Measurements from ENCODE around the gene SMOC2. TPM values are rescaled to one million over a fixed set of nuclear protein-coding genes. Genes with fewer than 3 reads are reported as not detected.
A peak's percentile ranks its signal among the peaks of the same experiment; 100 is the strongest.

SMOC2 gene
- total and polyA plus RNA-seq, 12 donors, result 6.6 to 39.1 (median 17.6) TPM

GRCh38 chr6:168640768-168641167 lies 199.8 kb downstream of the SMOC2 start:
- H3K36me3 ChIP-seq, result no peaks in the 10 kb centered on the region
- intact Hi-C loops (cut with DNase I), result no loop called here
- H3K4me3 ChIP-seq, result no peak overlapping the region
- no peak overlapping the region for H3K27ac ChIP-seq
- DNase-seq (no peak), ATAC-seq (peak in 1 of 8 donors; percentile 16)
- peaks cover 0 to 34% (median 12%) of the 10 kb centered on the region in 9 donors for H3K4me1 ChIP-seq
- TF ChIP-seq, protein P1, sequence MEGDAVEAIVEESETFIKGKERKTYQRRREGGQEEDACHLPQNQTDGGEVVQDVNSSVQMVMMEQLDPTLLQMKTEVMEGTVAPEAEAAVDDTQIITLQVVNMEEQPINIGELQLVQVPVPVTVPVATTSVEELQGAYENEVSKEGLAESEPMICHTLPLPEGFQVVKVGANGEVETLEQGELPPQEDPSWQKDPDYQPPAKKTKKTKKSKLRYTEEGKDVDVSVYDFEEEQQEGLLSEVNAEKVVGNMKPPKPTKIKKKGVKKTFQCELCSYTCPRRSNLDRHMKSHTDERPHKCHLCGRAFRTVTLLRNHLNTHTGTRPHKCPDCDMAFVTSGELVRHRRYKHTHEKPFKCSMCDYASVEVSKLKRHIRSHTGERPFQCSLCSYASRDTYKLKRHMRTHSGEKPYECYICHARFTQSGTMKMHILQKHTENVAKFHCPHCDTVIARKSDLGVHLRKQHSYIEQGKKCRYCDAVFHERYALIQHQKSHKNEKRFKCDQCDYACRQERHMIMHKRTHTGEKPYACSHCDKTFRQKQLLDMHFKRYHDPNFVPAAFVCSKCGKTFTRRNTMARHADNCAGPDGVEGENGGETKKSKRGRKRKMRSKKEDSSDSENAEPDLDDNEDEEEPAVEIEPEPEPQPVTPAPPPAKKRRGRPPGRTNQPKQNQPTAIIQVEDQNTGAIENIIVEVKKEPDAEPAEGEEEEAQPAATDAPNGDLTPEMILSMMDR (IDR thresholded peaks at IDR 0.05), result no peak
- 27 to 44% methylated on average over 5 of the region's 5 CpGs for WGBS, 2 donors
- no peaks in the 10 kb centered on the region for H3K9me3 ChIP-seq
- H3K27me3 ChIP-seq, result no peaks in the 10 kb centered on the region

DNA sequence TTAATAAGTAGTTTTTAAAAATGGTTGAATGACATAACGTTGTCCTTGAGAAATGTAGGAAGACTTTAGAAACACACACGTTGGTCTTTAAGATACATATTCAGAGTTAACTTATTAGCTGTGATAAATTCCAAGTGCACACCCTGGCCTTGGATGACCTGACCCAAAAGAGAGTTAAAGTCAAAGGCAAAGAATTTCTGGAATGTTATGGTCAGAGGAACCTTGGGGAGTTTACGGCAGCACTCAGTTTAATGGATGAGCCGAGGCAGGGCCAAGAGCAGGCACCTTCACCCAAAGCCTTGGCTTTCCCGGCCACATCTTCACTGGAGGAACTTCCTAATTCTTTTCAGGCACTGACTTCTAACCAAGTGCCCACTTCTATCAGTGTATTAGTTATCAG lies 200.5 kb downstream of the SMOC2 start:
- no peaks in the 10 kb centered on the region for H3K36me3 ChIP-seq
- H3K4me3 ChIP-seq, result no peak overlapping the region
- peaks cover 0 to under 1% (median 0%) of the 10 kb centered on the region in 7 donors for H3K27me3 ChIP-seq
- H3K9me3 ChIP-seq, result no peaks in the 10 kb centered on the region
- WGBS, 2 donors, result 48 to 52% methylated on average over 5 of the region's 5 CpGs
- no peak overlapping the region for H3K27ac ChIP-seq
- intact Hi-C loops (cut with DNase I), result no loop called here
- TF ChIP-seq, protein P1 (IDR thresholded peaks at IDR 0.05), result no peak
- no peak for ATAC-seq
- H3K4me1 ChIP-seq, result peaks cover 0 to 29% (median 12%) of the 10 kb centered on the region in 9 donors
- no peak for DNase-seq

- TF ChIP-seq, protein P1 (IDR thresholded peaks at IDR 0.05), result no peak
- Histone ChIP-seq H3K4me1 (peaks cover 0 to 35% (median 12%) of the 10 kb centered on the region in 9 donors), H3K9me3 (no peaks in the 10 kb centered on the region), H3K36me3 (no peaks in the 10 kb centered on the region), H3K27me3 (peaks cover 0 to 12% (median 0%) of the 10 kb centered on the region in 7 donors), H3K4me3 (no peak overlapping the region), H3K27ac (no peak overlapping the region)
- DNase-seq (no peak), ATAC-seq (no peak)
- intact Hi-C loops (cut with DNase I), result no loop called here
- 87 to 93% methylated on average over 10 of the region's 10 CpGs for WGBS, 2 donors
These were observed 202.4 kb downstream of the SMOC2 start for GRCh38 chr6:168643401-168643800.

DNA sequence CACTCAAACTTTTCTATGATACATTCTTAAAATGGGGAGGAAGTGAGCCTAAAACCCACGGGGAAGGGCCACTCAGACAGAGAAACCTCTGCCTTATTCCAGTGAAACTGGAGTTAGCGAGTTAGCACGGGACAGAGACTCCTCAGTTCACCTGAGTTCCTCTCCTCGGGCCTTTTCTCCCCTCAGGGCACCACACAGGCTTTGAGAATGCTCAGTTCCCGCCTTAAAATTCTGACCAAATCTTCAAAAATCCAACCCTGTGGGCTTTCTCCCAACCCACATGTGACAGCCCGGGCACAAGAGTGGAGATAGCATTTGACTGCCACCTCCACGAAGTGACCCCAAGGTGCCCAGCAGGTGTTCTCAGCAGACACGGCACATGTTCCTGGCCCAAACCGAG lies 204.3 kb downstream of the SMOC2 start:
- DNase-seq (no peak), ATAC-seq (no peak)
- no peak overlapping the region for H3K27ac ChIP-seq
- 80 to 81% methylated on average over 9 of the region's 9 CpGs for WGBS, 2 donors
- TF ChIP-seq, protein P1 (IDR thresholded peaks at IDR 0.05), result no peak
- H3K36me3 ChIP-seq, result no peaks in the 10 kb centered on the region
- intact Hi-C loops (cut with DNase I), result no loop called here
- H3K4me3 ChIP-seq, result no peak overlapping the region
- no peaks in the 10 kb centered on the region for H3K9me3 ChIP-seq
- peaks cover 0 to 28% (median 0%) of the 10 kb centered on the region in 7 donors for H3K27me3 ChIP-seq
- peaks cover 0 to 36% (median 8%) of the 10 kb centered on the region in 9 donors for H3K4me1 ChIP-seq
